GM12878 (cell line): ENCODE results near the gene TIFAB. TPM values are rescaled to one million over a fixed set of nuclear protein-coding genes. Genes with fewer than 3 reads are reported as not detected.

Experiments used
- ATAC-seq: fragments of 200-7000 bp; cut with Tn5 transposase; 3 replicates; pipeline ENCODE4 v1.9.1; 2020; ENCODE audit warnings: mild to moderate bottlenecking, moderate library complexity
- BruUV-seq: library from RNA; stranded (reverse); fragments of 400-500 nt; replicated peaks from 2 replicates; lab custom pipeline; 2021; lab: Mats Ljungman, UMichigan
- CTCF ChIA-PET: fragments of 300-600 bp; sonication (Branson Sonifier 250); formaldehyde crosslinking; extraction: SDS; loops from one replicate; lab custom pipeline; 2021; ENCODE audit warnings: inconsistent platforms; lab: Yijun Ruan, JAX
- POLR2A ChIA-PET: fragments of 350-600 bp; formaldehyde crosslinking; extraction: SDS; loops from one replicate; lab custom pipeline; 2021; ENCODE audit warnings: inconsistent platforms; lab: Charles Lee
- RAD21 ChIA-PET: fragments of 300-600 bp; sonication (Branson Sonifier 250); formaldehyde crosslinking; loops from one replicate; lab custom pipeline; 2023; ENCODE audit warnings: antibody characterized with exemption; ENCODE audit not compliant: unreplicated experiment; lab: Charles Lee
- SMC1A ChIA-PET: fragments of 300-600 bp; sonication (Branson Sonifier 250); formaldehyde crosslinking; loops from one replicate; lab custom pipeline; 2023; ENCODE audit not compliant: unreplicated experiment, uncharacterized antibody; lab: Charles Lee
- DNase-seq: peaks from one replicate; pipeline ENCODE4 v3.0.0-alpha.2; 2011; ENCODE audit warnings: low read depth, low spot score
- FAIRE-seq: peaks from 3 replicates; lab custom pipeline; 2011; peaks lifted over from hg19 to GRCh38; lab: Jason Lieb, UNC
- H2AFZ ChIP-seq: 2 replicates; pipeline ENCODE4 v1.6.0; 2011; ENCODE audit warnings: low read depth, low read length, control low read depth; ENCODE audit not compliant: control insufficient read depth
- H3K27ac ChIP-seq: 2 replicates; pipeline ENCODE4 v1.5.1; 2011; ENCODE audit warnings: control low read depth; ENCODE audit not compliant: control insufficient read depth, insufficient read depth
- H3K27me3 ChIP-seq, 2 experiments: replicated peaks in 1 of 2; 2 replicates each; pipeline versions ENCODE4 v1.6.0 to v1.6.1; 2011; ENCODE audit warnings: low read length in 1 of 2; ENCODE audit not compliant: control insufficient read depth in 2 of 2, insufficient read depth in 2 of 2
- H3K36me3 ChIP-seq, 2 experiments: 2 replicates each; pipeline ENCODE4 v1.5.1; 2011; ENCODE audit warnings: low read length in 1 of 2; ENCODE audit not compliant: control insufficient read depth in 2 of 2, insufficient read depth in 2 of 2
- H3K4me1 ChIP-seq: 2 replicates; pipeline ENCODE4 v1.6.1; 2011; ENCODE audit warnings: mild to moderate bottlenecking, low read length, moderate library complexity, mixed read lengths; ENCODE audit not compliant: control insufficient read depth, insufficient read depth
- H3K4me2 ChIP-seq: 2 replicates; pipeline ENCODE4 v1.6.0; 2011; ENCODE audit warnings: control low read depth; ENCODE audit not compliant: control insufficient read depth, insufficient read depth
- H3K4me3 ChIP-seq: fragments of 200-600 bp; sonication (generic); 2 replicates; pipeline ENCODE4 v1.5.1; 2016
- H3K79me2 ChIP-seq: 2 replicates; pipeline ENCODE4 v1.6.0; 2011; ENCODE audit warnings: low read length; ENCODE audit not compliant: control insufficient read depth, insufficient read depth
- H3K9ac ChIP-seq: 2 replicates; pipeline ENCODE4 v1.8.0; 2011; ENCODE audit warnings: low read length, control low read depth, mixed read lengths; ENCODE audit not compliant: control insufficient read depth, insufficient read depth
- H3K9me3 ChIP-seq: replicated peaks from 3 replicates; pipeline ENCODE4 v1.5.1; 2011; ENCODE audit warnings: mild to moderate bottlenecking, low read length; ENCODE audit not compliant: control insufficient read depth, insufficient read depth
- H4K20me1 ChIP-seq: 2 replicates; pipeline ENCODE4 v1.6.0; 2011; ENCODE audit not compliant: control insufficient read depth, insufficient read depth
- EED ChIP-seq: sonication (generic); IDR thresholded peaks from 2 replicates; pipeline ENCODE4 v1.6.1; 2016; ENCODE audit warnings: antibody characterized with exemption, low read depth
- MTA2 ChIP-seq: fragments of 450-650 bp; IDR thresholded peaks from 2 replicates; pipeline ENCODE4 v1.6.1; 2016; ENCODE audit warnings: low read depth, mild to moderate bottlenecking, moderate library complexity
- ZNF24 ChIP-seq: fragments of 450-650 bp; IDR thresholded peaks from 2 replicates; pipeline ENCODE4 v1.6.1; 2017; ENCODE audit warnings: antibody characterized with exemption, mild to moderate bottlenecking
- WGBS: methylation state at CpG from one replicate; pipeline ENCODE4 v1.1.6; 2016; ENCODE audit warnings: low lambda C conversion rate; ENCODE audit not compliant: insufficient replicate concordance, insufficient coverage; ENCODE audit errors: missing lambda C conversion rate; 5-methylcytosine and 5-hydroxymethylcytosine counted together
- in situ Hi-C: fragments of 300-500 bp; cut with MboI; formaldehyde crosslinking; loops from 9 replicates; pipeline ENCODE4 v1.14.3; 2018; ENCODE audit warnings: mixed read lengths
- intact Hi-C: fragments of 100-400 bp; cut with micrococcal nuclease; formaldehyde crosslinking; loops from one replicate; pipeline ENCODE4 v1.14.2; 2022; ENCODE audit not compliant: unreplicated experiment
- polyA plus RNA-seq, 11 experiments: library from polyadenylated mRNA; depleted of rRNA in 4 of 11; unstranded in 6 of 11; stranded (reverse) in 5 of 11; fragments of >200 nt; fragmentation: Nextera tagmentation in 4 of 11; fragmentation: Illumina TruSeq in 1 of 11; extraction: Ambion mirVana in 4 of 11; extraction: Trizol in 1 of 11; gene quantifications; 1 replicate in 1 of 11; 2 replicates in 10 of 11; pipeline versions ENCODE4 v1.2.1 to v1.2.3, GENCODE V29; 2011 to 2016; ENCODE audit warnings: inconsistent platforms in 2 of 11, missing spikeins in 2 of 11, low read depth in 1 of 11
- total RNA-seq, 4 experiments: library from RNA; depleted of rRNA in 3 of 4; stranded (reverse); fragments of >200 nt in 3 of 4; fragmentation: Illumina TruSeq in 1 of 4; extraction: Trizol in 1 of 4; gene quantifications; 2 replicates each; pipeline versions ENCODE4 v1.2.1 to v1.2.3, GENCODE V29; 2013 to 2021

Gene TIFAB
- total and polyA plus RNA-seq, 10 of the 15 experiments (the other 5 are each of a cell fraction or from before 2014, with no cell fraction given) = not detected

GRCh38 chr5:135486131-135487036 is 34.2 kb upstream of the TIFAB start (continued):
- no peak for TF ChIP-seq MTA2

- POLR2A ChIA-PET = no interaction called here
- BruUV-seq = no TSS peak
Measured at GRCh38 chr5:135484674-135485086, 32.5 kb upstream of the TIFAB start.

GRCh38 chr5:135483254-135483653 is 31.1 kb upstream of the TIFAB start:
- Histone ChIP-seq H3K27ac (no peak overlapping the region), H3K4me1 (no peaks in the 10 kb centered on the region), H3K36me3 (no peaks in the 10 kb centered on the region), H3K9ac (no peak overlapping the region), H3K4me2 (no peak overlapping the region), H3K4me3 (no peak overlapping the region), H2AFZ (no peak overlapping the region), H3K79me2 (no peaks in the 10 kb centered on the region), H4K20me1 (no peaks in the 10 kb centered on the region), H3K27me3 (peaks cover 0 to 3% of the 10 kb centered on the region in 2 experiments; a peak in 3 of 4 replicates), H3K9me3 (no peaks in the 10 kb centered on the region)
- WGBS = 0% methylated on average over 1 of the region's 1 CpG
- ChIA-PET SMC1A (no interaction called here), RAD21 (no interaction called here), CTCF (interaction anchor here (1.2 kb wide), 1 partner anchor 18 kb away, joined by 3 read pairs; no protein-coding TSS in a partner anchor), POLR2A (no interaction called here)
- FAIRE-seq (no peak), DNase-seq (no peak), ATAC-seq (no peak)
- intact Hi-C loops (no loop called here), in situ Hi-C loops (no loop called here)
- no peak for TF ChIP-seq EED
- BruUV-seq = no TSS peak

More at GRCh38 chr5:135484674-135485086, 32.5 kb upstream of the TIFAB start:
- Histone ChIP-seq H3K36me3 (no peaks in the 10 kb centered on the region), H4K20me1 (no peaks in the 10 kb centered on the region), H3K27me3 (peaks cover under 1 to 7% of the 10 kb centered on the region in 2 experiments; a peak in 3 of 4 replicates), H2AFZ (no peak overlapping the region), H3K9me3 (no peaks in the 10 kb centered on the region), H3K4me3 (no peak overlapping the region), H3K4me2 (no peak overlapping the region), H3K27ac (no peak overlapping the region), H3K9ac (no peak overlapping the region), H3K4me1 (no peaks in the 10 kb centered on the region), H3K79me2 (no peaks in the 10 kb centered on the region)
- no peak for FAIRE-seq
- intact Hi-C loops (no loop called here), in situ Hi-C loops (no loop called here)
- 16% methylated on average over 5 of the region's 5 CpGs for WGBS
- ChIA-PET CTCF (no interaction called here), RAD21 (no interaction called here), SMC1A (no interaction called here)
- ATAC-seq = no peak
- DNase-seq = no peak
- TF ChIP-seq ZNF24 = no peak
